WTC11 (cell line): ENCODE measurements around the gene MRPS6. TPM values are rescaled to one million over a fixed set of nuclear protein-coding genes. Genes with fewer than 3 reads are reported as not detected.

Experiments
- ATAC-seq: fragments of 200-7000 bp; cut with Tn5 transposase; 2 replicates; pipeline ENCODE4 v1.10.0; 2021; ENCODE audit warnings: mild to moderate bottlenecking, moderate library complexity
- CTCF ChIA-PET: fragments of 300-600 bp; sonication (Branson Sonifier 250); formaldehyde crosslinking; loops from one replicate; lab custom pipeline; 2021; ENCODE audit warnings: antibody characterized with exemption; lab: Charles Lee
- POLR2A ChIA-PET: fragments of 350-600 bp; sonication (Branson Sonifier 250); formaldehyde crosslinking; loops from one replicate; lab custom pipeline; 2021; ENCODE audit warnings: antibody characterized with exemption; lab: Charles Lee
- DNase-seq: peaks from one replicate; pipeline ENCODE4 v3.0.0; 2021; ENCODE audit warnings: low spot score
- H3K27ac Mint-ChIP-seq: 2 replicates; pipeline ENCODE4 v1.8.0; 2021; ENCODE audit warnings: mixed read lengths
- H3K27me3 Mint-ChIP-seq: 2 replicates; pipeline ENCODE4 v1.8.0; 2021; ENCODE audit warnings: low read depth, mild to moderate bottlenecking, moderate library complexity, mixed read lengths
- H3K36me3 Mint-ChIP-seq: 2 replicates; pipeline ENCODE4 v1.8.0; 2021; ENCODE audit warnings: mixed read lengths
- H3K4me1 Mint-ChIP-seq: 2 replicates; pipeline ENCODE4 v1.8.0; 2022; ENCODE audit warnings: mixed read lengths
- H3K4me3 Mint-ChIP-seq: 2 replicates; pipeline ENCODE4 v1.8.0; 2021; ENCODE audit warnings: mild to moderate bottlenecking, moderate library complexity, mixed read lengths
- H3K9me3 Mint-ChIP-seq: 2 replicates; pipeline ENCODE4 v1.8.0; 2021; ENCODE audit warnings: mixed read lengths
- ATF3 ChIP-seq: sonication (generic); formaldehyde crosslinking; conservative IDR thresholded peaks from 2 replicates; pipeline ENCODE4 v1.8.1; 2022; ENCODE audit warnings: mild to moderate bottlenecking, missing genetic modification reagents
- CREB1 ChIP-seq: sonication (generic); formaldehyde crosslinking; IDR thresholded peaks from 2 replicates; pipeline ENCODE4 v1.8.0; 2023; ENCODE audit warnings: mild to moderate bottlenecking, missing genetic modification reagents
- ETV6 ChIP-seq: sonication (generic); formaldehyde crosslinking; IDR thresholded peaks from 2 replicates; pipeline ENCODE4 v1.8.1; 2022; ENCODE audit warnings: mild to moderate bottlenecking, missing genetic modification reagents
- GRHL2 ChIP-seq: fragments of 250-450 bp; sonication (Bioruptor Pico); IDR thresholded peaks from 2 replicates; pipeline ENCODE4 v1.8.0; 2022; ENCODE audit warnings: mild to moderate bottlenecking, moderate library complexity; ENCODE audit not compliant: insufficient replicate concordance, severe bottlenecking
- JAZF1 ChIP-seq: fragments of 250-450 bp; sonication (Bioruptor Pico); IDR thresholded peaks from 2 replicates; pipeline ENCODE4 v1.9.0; 2021; ENCODE audit warnings: moderate library complexity, mild to moderate bottlenecking, inconsistent platforms
- NFE2L1 ChIP-seq: sonication (generic); formaldehyde crosslinking; IDR thresholded peaks from 2 replicates; pipeline ENCODE4 v1.8.1; 2023; ENCODE audit warnings: missing genetic modification reagents
- NFYB ChIP-seq: sonication (generic); formaldehyde crosslinking; conservative IDR thresholded peaks from 2 replicates; pipeline ENCODE4 v1.8.0; 2022; ENCODE audit warnings: low read depth, missing genetic modification reagents
- PRDM15 ChIP-seq: sonication (generic); formaldehyde crosslinking; IDR thresholded peaks from 2 replicates; pipeline ENCODE4 v1.8.0; 2022; ENCODE audit warnings: missing genetic modification reagents
- SOX15 ChIP-seq: fragments of 250-450 bp; sonication (Bioruptor Pico); IDR thresholded peaks from 2 replicates; pipeline ENCODE4 v1.9.0; 2021; ENCODE audit warnings: mild to moderate bottlenecking
- TEAD4 ChIP-seq: sonication (generic); formaldehyde crosslinking; IDR thresholded peaks from 2 replicates; pipeline ENCODE4 v1.8.0; 2022; ENCODE audit warnings: mild to moderate bottlenecking, missing genetic modification reagents
- ZMAT4 ChIP-seq: fragments of 250-450 bp; sonication (Bioruptor Pico); IDR thresholded peaks from 2 replicates; pipeline ENCODE4 v1.9.0; 2021; ENCODE audit warnings: mild to moderate bottlenecking
- total RNA-seq: library from RNA; stranded (reverse); gene quantifications from 3 replicates; pipeline ENCODE4 v1.2.3, GENCODE V29; 2021
- TF ChIP-seq, protein P1 (sequence below): sonication (generic); formaldehyde crosslinking; IDR thresholded peaks from 2 replicates; pipeline ENCODE4 v1.8.0; 2023; ENCODE audit warnings: mild to moderate bottlenecking, missing genetic modification reagents
- TF ChIP-seq, protein P2 (sequence below): sonication (generic); formaldehyde crosslinking; IDR thresholded peaks from 2 replicates; pipeline ENCODE4 v1.8.1; 2023; ENCODE audit warnings: mild to moderate bottlenecking, moderate library complexity, missing genetic modification reagents
- TF ChIP-seq, protein P3 (sequence below): sonication (generic); formaldehyde crosslinking; IDR thresholded peaks from 2 replicates; pipeline ENCODE4 v1.8.0; 2022; ENCODE audit warnings: mild to moderate bottlenecking, missing genetic modification reagents
- TF ChIP-seq, protein P4 (sequence below): fragments of 250-450 bp; sonication (Bioruptor Pico); IDR thresholded peaks from 2 replicates; pipeline ENCODE4 v1.9.0; 2021; ENCODE audit warnings: mild to moderate bottlenecking
- TF ChIP-seq, protein P5 (sequence below): sonication (generic); formaldehyde crosslinking; IDR thresholded peaks from 2 replicates; pipeline ENCODE4 v1.8.1; 2023; ENCODE audit warnings: mild to moderate bottlenecking, missing genetic modification reagents
- TF ChIP-seq, protein P6 (sequence below): sonication (generic); formaldehyde crosslinking; IDR thresholded peaks from 2 replicates; pipeline ENCODE4 v1.8.1; 2022; ENCODE audit warnings: missing genetic modification reagents, borderline replicate concordance
- TF ChIP-seq, protein P7 (sequence below): sonication (generic); formaldehyde crosslinking; IDR thresholded peaks from 2 replicates; pipeline ENCODE4 v1.8.1; 2022; ENCODE audit warnings: mild to moderate bottlenecking, missing genetic modification reagents, moderate library complexity, borderline replicate concordance

Gene MRPS6
- total RNA-seq, 1 experiment from 2014 or later: 133 TPM

DNA sequence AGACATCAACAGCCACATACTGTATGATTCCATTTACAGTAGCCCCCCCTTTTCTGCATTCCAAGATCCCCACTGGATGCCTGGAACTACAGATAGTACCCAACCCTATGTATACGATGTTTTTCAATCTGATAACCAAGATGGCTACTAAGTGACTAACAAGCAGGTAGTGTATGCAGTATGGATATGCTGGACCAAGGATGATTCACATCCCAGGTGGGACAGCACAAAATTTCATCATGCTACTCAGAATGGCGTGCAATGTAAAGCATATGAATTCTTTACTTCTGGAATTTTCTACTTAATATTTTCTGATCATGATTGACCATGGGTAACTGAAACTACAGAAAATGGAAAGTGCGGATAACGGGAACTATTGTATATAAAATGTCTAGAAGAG, 30.0 kb upstream of the MRPS6 start:
- Mint-ChIP-seq H3K9me3 (peaks cover 4% of the 10 kb centered on the region; the same call in 1 of the 2 replicates), H3K27ac (no peak overlapping the region), H3K4me1 (no peaks in the 10 kb centered on the region), H3K36me3 (no peaks in the 10 kb centered on the region), H3K27me3 (no peaks in the 10 kb centered on the region), H3K4me3 (no peak overlapping the region)
- ChIA-PET POLR2A (no interaction called here), CTCF (no interaction called here)
- DNase-seq (no peak), ATAC-seq (no peak)
- TF ChIP-seq GRHL2 (CRISPR knock-in tag): no peak
- no peak for TF ChIP-seq PRDM15 (CRISPR knock-in tag)
- TF ChIP-seq, protein P1, sequence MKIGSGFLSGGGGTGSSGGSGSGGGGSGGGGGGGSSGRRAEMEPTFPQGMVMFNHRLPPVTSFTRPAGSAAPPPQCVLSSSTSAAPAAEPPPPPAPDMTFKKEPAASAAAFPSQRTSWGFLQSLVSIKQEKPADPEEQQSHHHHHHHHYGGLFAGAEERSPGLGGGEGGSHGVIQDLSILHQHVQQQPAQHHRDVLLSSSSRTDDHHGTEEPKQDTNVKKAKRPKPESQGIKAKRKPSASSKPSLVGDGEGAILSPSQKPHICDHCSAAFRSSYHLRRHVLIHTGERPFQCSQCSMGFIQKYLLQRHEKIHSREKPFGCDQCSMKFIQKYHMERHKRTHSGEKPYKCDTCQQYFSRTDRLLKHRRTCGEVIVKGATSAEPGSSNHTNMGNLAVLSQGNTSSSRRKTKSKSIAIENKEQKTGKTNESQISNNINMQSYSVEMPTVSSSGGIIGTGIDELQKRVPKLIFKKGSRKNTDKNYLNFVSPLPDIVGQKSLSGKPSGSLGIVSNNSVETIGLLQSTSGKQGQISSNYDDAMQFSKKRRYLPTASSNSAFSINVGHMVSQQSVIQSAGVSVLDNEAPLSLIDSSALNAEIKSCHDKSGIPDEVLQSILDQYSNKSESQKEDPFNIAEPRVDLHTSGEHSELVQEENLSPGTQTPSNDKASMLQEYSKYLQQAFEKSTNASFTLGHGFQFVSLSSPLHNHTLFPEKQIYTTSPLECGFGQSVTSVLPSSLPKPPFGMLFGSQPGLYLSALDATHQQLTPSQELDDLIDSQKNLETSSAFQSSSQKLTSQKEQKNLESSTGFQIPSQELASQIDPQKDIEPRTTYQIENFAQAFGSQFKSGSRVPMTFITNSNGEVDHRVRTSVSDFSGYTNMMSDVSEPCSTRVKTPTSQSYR: no peak
- no peak for TF ChIP-seq ETV6 (CRISPR knock-in tag)
- TF ChIP-seq NFYB: no peak
- TF ChIP-seq, protein P2, sequence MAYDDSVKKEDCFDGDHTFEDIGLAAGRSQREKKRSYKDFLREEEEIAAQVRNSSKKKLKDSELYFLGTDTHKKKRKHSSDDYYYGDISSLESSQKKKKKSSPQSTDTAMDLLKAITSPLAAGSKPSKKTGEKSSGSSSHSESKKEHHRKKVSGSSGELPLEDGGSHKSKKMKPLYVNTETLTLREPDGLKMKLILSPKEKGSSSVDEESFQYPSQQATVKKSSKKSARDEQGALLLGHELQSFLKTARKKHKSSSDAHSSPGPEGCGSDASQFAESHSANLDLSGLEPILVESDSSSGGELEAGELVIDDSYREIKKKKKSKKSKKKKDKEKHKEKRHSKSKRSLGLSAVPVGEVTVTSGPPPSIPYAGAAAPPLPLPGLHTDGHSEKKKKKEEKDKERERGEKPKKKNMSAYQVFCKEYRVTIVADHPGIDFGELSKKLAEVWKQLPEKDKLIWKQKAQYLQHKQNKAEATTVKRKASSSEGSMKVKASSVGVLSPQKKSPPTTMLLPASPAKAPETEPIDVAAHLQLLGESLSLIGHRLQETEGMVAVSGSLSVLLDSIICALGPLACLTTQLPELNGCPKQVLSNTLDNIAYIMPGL (CRISPR knock-in tag): no peak
- TF ChIP-seq JAZF1 (CRISPR knock-in tag): no peak
- TF ChIP-seq ZMAT4 (CRISPR knock-in tag): no peak
- TF ChIP-seq, protein P3, sequence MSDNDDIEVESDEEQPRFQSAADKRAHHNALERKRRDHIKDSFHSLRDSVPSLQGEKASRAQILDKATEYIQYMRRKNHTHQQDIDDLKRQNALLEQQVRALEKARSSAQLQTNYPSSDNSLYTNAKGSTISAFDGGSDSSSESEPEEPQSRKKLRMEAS (CRISPR knock-in tag): no peak
- TF ChIP-seq NFE2L1 (CRISPR knock-in tag): no peak

DNA sequence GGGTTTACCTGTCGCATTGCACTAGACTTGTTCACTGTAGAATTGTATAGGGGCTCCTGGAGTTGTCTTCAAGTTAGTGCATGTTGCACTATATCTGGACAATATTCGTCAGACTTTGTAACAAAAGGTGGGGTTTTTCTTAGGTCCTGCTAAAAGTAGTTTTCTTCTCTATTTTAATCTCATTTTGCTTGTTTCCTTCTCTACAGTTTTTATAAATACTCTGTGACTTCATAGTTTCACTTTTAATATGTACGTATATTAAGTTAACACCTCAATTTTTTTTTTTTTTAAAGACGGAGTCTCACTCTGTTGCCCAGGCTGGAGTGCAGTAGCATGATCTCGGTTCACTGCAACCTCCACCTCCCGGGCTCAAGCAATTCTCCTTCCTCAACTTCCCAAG, 26.5 kb upstream of the MRPS6 start:
- ChIA-PET CTCF (no interaction called here), POLR2A (no interaction called here)
- ATAC-seq (no peak), DNase-seq (no peak)
- H3K9me3 Mint-ChIP-seq: peaks cover 4% of the 10 kb centered on the region; the same call in 1 of the 2 replicates
- no peaks in the 10 kb centered on the region for H3K4me1 Mint-ChIP-seq
- H3K27me3 Mint-ChIP-seq: no peaks in the 10 kb centered on the region
- H3K27ac Mint-ChIP-seq: no peak overlapping the region
- no peak overlapping the region for H3K4me3 Mint-ChIP-seq
- no peaks in the 10 kb centered on the region for H3K36me3 Mint-ChIP-seq
- TF ChIP-seq, protein P4, sequence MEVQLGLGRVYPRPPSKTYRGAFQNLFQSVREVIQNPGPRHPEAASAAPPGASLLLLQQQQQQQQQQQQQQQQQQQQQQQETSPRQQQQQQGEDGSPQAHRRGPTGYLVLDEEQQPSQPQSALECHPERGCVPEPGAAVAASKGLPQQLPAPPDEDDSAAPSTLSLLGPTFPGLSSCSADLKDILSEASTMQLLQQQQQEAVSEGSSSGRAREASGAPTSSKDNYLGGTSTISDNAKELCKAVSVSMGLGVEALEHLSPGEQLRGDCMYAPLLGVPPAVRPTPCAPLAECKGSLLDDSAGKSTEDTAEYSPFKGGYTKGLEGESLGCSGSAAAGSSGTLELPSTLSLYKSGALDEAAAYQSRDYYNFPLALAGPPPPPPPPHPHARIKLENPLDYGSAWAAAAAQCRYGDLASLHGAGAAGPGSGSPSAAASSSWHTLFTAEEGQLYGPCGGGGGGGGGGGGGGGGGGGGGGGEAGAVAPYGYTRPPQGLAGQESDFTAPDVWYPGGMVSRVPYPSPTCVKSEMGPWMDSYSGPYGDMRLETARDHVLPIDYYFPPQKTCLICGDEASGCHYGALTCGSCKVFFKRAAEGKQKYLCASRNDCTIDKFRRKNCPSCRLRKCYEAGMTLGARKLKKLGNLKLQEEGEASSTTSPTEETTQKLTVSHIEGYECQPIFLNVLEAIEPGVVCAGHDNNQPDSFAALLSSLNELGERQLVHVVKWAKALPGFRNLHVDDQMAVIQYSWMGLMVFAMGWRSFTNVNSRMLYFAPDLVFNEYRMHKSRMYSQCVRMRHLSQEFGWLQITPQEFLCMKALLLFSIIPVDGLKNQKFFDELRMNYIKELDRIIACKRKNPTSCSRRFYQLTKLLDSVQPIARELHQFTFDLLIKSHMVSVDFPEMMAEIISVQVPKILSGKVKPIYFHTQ (CRISPR knock-in tag): no peak
- no peak for TF ChIP-seq CREB1 (CRISPR knock-in tag)
- TF ChIP-seq, protein P5, sequence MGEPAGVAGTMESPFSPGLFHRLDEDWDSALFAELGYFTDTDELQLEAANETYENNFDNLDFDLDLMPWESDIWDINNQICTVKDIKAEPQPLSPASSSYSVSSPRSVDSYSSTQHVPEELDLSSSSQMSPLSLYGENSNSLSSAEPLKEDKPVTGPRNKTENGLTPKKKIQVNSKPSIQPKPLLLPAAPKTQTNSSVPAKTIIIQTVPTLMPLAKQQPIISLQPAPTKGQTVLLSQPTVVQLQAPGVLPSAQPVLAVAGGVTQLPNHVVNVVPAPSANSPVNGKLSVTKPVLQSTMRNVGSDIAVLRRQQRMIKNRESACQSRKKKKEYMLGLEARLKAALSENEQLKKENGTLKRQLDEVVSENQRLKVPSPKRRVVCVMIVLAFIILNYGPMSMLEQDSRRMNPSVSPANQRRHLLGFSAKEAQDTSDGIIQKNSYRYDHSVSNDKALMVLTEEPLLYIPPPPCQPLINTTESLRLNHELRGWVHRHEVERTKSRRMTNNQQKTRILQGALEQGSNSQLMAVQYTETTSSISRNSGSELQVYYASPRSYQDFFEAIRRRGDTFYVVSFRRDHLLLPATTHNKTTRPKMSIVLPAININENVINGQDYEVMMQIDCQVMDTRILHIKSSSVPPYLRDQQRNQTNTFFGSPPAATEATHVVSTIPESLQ (CRISPR knock-in tag): no peak
- no peak for TF ChIP-seq TEAD4 (CRISPR knock-in tag)
- TF ChIP-seq SOX15 (CRISPR knock-in tag): no peak
- TF ChIP-seq, protein P6, sequence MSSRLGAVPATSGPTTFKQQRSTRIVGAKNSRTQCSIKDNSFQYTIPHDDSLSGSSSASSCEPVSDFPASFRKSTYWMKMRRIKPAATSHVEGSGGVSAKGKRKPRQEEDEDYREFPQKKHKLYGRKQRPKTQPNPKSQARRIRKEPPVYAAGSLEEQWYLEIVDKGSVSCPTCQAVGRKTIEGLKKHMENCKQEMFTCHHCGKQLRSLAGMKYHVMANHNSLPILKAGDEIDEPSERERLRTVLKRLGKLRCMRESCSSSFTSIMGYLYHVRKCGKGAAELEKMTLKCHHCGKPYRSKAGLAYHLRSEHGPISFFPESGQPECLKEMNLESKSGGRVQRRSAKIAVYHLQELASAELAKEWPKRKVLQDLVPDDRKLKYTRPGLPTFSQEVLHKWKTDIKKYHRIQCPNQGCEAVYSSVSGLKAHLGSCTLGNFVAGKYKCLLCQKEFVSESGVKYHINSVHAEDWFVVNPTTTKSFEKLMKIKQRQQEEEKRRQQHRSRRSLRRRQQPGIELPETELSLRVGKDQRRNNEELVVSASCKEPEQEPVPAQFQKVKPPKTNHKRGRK (CRISPR knock-in tag): no peak
- TF ChIP-seq, protein P7, sequence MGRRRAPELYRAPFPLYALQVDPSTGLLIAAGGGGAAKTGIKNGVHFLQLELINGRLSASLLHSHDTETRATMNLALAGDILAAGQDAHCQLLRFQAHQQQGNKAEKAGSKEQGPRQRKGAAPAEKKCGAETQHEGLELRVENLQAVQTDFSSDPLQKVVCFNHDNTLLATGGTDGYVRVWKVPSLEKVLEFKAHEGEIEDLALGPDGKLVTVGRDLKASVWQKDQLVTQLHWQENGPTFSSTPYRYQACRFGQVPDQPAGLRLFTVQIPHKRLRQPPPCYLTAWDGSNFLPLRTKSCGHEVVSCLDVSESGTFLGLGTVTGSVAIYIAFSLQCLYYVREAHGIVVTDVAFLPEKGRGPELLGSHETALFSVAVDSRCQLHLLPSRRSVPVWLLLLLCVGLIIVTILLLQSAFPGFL (CRISPR knock-in tag): no peak
- TF ChIP-seq ATF3 (CRISPR knock-in tag): no peak
